Chondrocyte (in vitro differentiated cells): ENCODE data around the gene RINL. TPM values are rescaled to one million over a fixed set of nuclear protein-coding genes. Genes with fewer than 3 reads are reported as not detected.

Experiments
- DNase-seq: peaks from one replicate; pipeline ENCODE4 v3.0.0; 2021; ENCODE audit warnings: mixed read lengths, low spot score
- H3K27ac Mint-ChIP-seq: one replicate; pipeline ENCODE4 v1.8.0; 2021; ENCODE audit warnings: mild to moderate bottlenecking, moderate library complexity, mixed read lengths; ENCODE audit not compliant: unreplicated experiment
- H3K27me3 Mint-ChIP-seq: 2 replicates; pipeline ENCODE4 v1.8.0; 2021; ENCODE audit warnings: low read depth, mixed read lengths
- H3K36me3 Mint-ChIP-seq: 2 replicates; pipeline ENCODE4 v1.8.0; 2021; ENCODE audit warnings: low read depth, mixed read lengths
- H3K4me1 Mint-ChIP-seq: 2 replicates; pipeline ENCODE4 v1.8.0; 2021; ENCODE audit warnings: low read depth, mild to moderate bottlenecking, mixed read lengths
- H3K4me3 Mint-ChIP-seq: one replicate; pipeline ENCODE4 v1.8.0; 2021; ENCODE audit warnings: mild to moderate bottlenecking, moderate library complexity, mixed read lengths; ENCODE audit not compliant: unreplicated experiment
- H3K9me3 Mint-ChIP-seq: 2 replicates; pipeline ENCODE4 v1.8.0; 2021; ENCODE audit warnings: low read depth, mixed read lengths
- total RNA-seq: library from RNA; stranded (reverse); gene quantifications from 3 replicates; pipeline ENCODE4 v1.2.1, GENCODE V29; 2021
- TF ChIP-seq, protein P1 (sequence below): fragments of 200-600 bp; sonication (generic); IDR thresholded peaks from 2 replicates; pipeline ENCODE4 v1.5.0; 2021; ENCODE audit warnings: antibody characterized with exemption, mild to moderate bottlenecking, moderate library complexity

RINL gene
- total RNA-seq, 1 donor from 2014 or later: 0.65 TPM

DNA sequence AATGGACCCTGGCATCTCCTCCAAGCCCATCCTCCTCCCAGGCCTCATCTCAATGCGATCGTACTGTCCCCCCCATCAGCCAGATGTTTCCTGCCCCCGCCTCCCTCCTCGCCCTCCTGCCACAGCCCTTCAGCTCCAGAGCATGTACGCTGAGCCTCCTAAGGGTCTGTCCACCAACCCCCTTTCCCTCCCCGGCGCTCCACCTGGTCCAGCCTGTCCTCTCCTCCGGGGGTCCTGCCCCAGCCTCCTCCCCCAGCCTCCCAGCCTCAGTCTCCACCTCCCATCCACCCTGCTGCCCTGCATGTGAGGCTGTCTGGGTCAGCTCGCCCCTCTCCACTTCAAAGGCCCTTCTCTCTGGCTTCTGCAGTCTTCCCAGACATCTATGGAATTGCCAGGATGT is 16.9 kb upstream of the RINL start:
- Mint-ChIP-seq H3K27ac (no peak overlapping the region), H3K36me3 (peaks cover 3% of the 10 kb centered on the region)

GRCh38 chr19:38893341-38893771 is 15.3 kb upstream of the RINL start:
- no peak for DNase-seq
- no peaks in the 10 kb centered on the region for H3K27me3 Mint-ChIP-seq
- peaks cover 10% of the 10 kb centered on the region for H3K4me1 Mint-ChIP-seq
- TF ChIP-seq, protein P1, sequence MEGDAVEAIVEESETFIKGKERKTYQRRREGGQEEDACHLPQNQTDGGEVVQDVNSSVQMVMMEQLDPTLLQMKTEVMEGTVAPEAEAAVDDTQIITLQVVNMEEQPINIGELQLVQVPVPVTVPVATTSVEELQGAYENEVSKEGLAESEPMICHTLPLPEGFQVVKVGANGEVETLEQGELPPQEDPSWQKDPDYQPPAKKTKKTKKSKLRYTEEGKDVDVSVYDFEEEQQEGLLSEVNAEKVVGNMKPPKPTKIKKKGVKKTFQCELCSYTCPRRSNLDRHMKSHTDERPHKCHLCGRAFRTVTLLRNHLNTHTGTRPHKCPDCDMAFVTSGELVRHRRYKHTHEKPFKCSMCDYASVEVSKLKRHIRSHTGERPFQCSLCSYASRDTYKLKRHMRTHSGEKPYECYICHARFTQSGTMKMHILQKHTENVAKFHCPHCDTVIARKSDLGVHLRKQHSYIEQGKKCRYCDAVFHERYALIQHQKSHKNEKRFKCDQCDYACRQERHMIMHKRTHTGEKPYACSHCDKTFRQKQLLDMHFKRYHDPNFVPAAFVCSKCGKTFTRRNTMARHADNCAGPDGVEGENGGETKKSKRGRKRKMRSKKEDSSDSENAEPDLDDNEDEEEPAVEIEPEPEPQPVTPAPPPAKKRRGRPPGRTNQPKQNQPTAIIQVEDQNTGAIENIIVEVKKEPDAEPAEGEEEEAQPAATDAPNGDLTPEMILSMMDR: no peak
- H3K9me3 Mint-ChIP-seq: no peaks in the 10 kb centered on the region
- H3K36me3 Mint-ChIP-seq: peaks cover 9% of the 10 kb centered on the region
- no peak overlapping the region for H3K27ac Mint-ChIP-seq
- no peak overlapping the region for H3K4me3 Mint-ChIP-seq

More for the DNA sequence above, 16.9 kb upstream of the RINL start:
- Mint-ChIP-seq H3K27me3 (no peaks in the 10 kb centered on the region), H3K4me1 (peaks cover 17% of the 10 kb centered on the region), H3K4me3 (no peak overlapping the region), H3K9me3 (no peaks in the 10 kb centered on the region)
- DNase-seq: peak; percentile 92
- TF ChIP-seq, protein P1: no peak

- Mint-ChIP-seq H3K36me3 (peaks cover 9% of the 10 kb centered on the region), H3K27ac (no peak overlapping the region), H3K4me3 (no peak overlapping the region), H3K27me3 (no peaks in the 10 kb centered on the region), H3K4me1 (peaks cover 5% of the 10 kb centered on the region), H3K9me3 (no peaks in the 10 kb centered on the region)
- no peak for DNase-seq
- TF ChIP-seq, protein P1: no peak
Measured at GRCh38 chr19:38892841-38893240, 14.8 kb upstream of the RINL start.

GRCh38 chr19:38891771-38892170 is 13.7 kb upstream of the RINL start:
- no peaks in the 10 kb centered on the region for H3K9me3 Mint-ChIP-seq
- H3K27me3 Mint-ChIP-seq: no peaks in the 10 kb centered on the region
- no peak overlapping the region for H3K27ac Mint-ChIP-seq
- no peak for DNase-seq
- H3K4me3 Mint-ChIP-seq: no peak overlapping the region
- H3K4me1 Mint-ChIP-seq: no peaks in the 10 kb centered on the region
- H3K36me3 Mint-ChIP-seq: peaks cover 9% of the 10 kb centered on the region
- TF ChIP-seq, protein P1: no peak

DNA sequence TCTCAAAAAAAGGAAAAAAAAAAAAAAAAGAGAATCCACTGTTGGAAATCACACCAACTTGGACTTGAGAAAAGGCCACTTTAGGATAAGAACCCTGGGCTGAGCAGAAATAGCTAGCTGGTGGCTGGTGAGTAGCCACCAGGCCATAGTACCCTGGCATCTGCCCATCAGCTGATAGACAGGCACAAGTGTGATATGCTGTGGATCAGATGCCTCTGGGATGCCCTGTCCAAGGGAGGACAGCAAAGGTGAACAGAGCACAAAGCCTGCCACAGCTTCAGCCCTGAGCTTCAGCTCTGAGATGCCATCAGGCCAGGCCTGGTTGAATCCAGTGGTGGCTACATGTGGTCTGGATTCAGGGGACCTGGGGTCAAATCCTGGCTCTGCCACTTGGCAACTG is 12.6 kb upstream of the RINL start:
- DNase-seq: no peak
- Mint-ChIP-seq H3K4me3 (no peak overlapping the region), H3K27ac (no peak overlapping the region), H3K4me1 (no peaks in the 10 kb centered on the region), H3K27me3 (no peaks in the 10 kb centered on the region), H3K36me3 (peaks cover 9% of the 10 kb centered on the region), H3K9me3 (no peaks in the 10 kb centered on the region)
- TF ChIP-seq, protein P1: no peak
